Smooth muscle cell (in vitro differentiated cells): ENCODE results near the gene RGS19. TPM values are rescaled to one million over a fixed set of nuclear protein-coding genes. Genes with fewer than 3 reads are reported as not detected.

ENCODE experiments used
- DNase-seq: peaks from one replicate; lab custom pipeline; 2025; ENCODE audit not compliant: unreplicated experiment; lab: John Stamatoyannopoulos, UW
- H2AFZ ChIP-seq: fragments of 200-600 bp; sonication (generic); 2 replicates; pipeline ENCODE4 v1.6.0; 2016; ENCODE audit warnings: antibody characterized with exemption, low read depth, mild to moderate bottlenecking
- H3F3A ChIP-seq: fragments of 200-600 bp; sonication (generic); 2 replicates; pipeline ENCODE4 v1.6.0; 2017; ENCODE audit warnings: antibody characterized with exemption, low read depth
- H3K27ac ChIP-seq: fragments of 200-600 bp; sonication (generic); 2 replicates; pipeline ENCODE4 v1.5.1; 2016; ENCODE audit warnings: low read depth, mild to moderate bottlenecking
- H3K27me3 ChIP-seq: fragments of 200-600 bp; sonication (generic); 2 replicates; pipeline ENCODE4 v1.6.1; 2016; ENCODE audit warnings: low read depth, mild to moderate bottlenecking
- H3K36me3 ChIP-seq: fragments of 200-600 bp; sonication (generic); 2 replicates; pipeline ENCODE4 v1.5.1; 2016; ENCODE audit warnings: low read depth
- H3K4me1 ChIP-seq: fragments of 200-600 bp; sonication (generic); 2 replicates; pipeline ENCODE4 v1.5.1; 2016; ENCODE audit warnings: low read depth
- H3K4me2 ChIP-seq: fragments of 200-600 bp; sonication (generic); 2 replicates; pipeline ENCODE4 v1.6.0; 2016; ENCODE audit warnings: mild to moderate bottlenecking
- H3K4me3 ChIP-seq: fragments of 200-600 bp; sonication (generic); 2 replicates; pipeline ENCODE4 v1.5.1; 2016; ENCODE audit warnings: mild to moderate bottlenecking
- H3K79me2 ChIP-seq: fragments of 200-600 bp; sonication (generic); 2 replicates; pipeline ENCODE4 v1.6.0; 2016; ENCODE audit warnings: low read depth, mild to moderate bottlenecking
- H3K9ac ChIP-seq: fragments of 200-600 bp; sonication (generic); 2 replicates; pipeline ENCODE4 v1.6.0; 2016; ENCODE audit warnings: low read depth
- H3K9me3 ChIP-seq: fragments of 200-600 bp; sonication (generic); replicated peaks from 2 replicates; pipeline ENCODE4 v1.5.1; 2016; ENCODE audit warnings: low read depth
- H4K20me1 ChIP-seq: fragments of 200-600 bp; sonication (generic); 2 replicates; pipeline ENCODE4 v1.6.0; 2016; ENCODE audit warnings: low read depth
- WGBS: methylation state at CpG from one replicate; pipeline ENCODE4 v1.1.7; 2016; ENCODE audit warnings: low lambda C conversion rate; 5-methylcytosine and 5-hydroxymethylcytosine counted together
- polyA plus RNA-seq: library from polyadenylated mRNA; unstranded; fragments of >200 nt; fragmentation: Nextera tagmentation; extraction: Ambion mirVana; gene quantifications from 2 replicates; pipeline ENCODE4 v1.2.1, GENCODE V29; 2016
- total RNA-seq: library from RNA; depleted of rRNA; stranded (reverse); fragments of >200 nt; gene quantifications from 2 replicates; pipeline ENCODE4 v1.2.3, GENCODE V29; 2014
- TF ChIP-seq, protein P1 (sequence below): fragments of 200-600 bp; sonication (generic); IDR thresholded peaks from 2 replicates; pipeline ENCODE4 v1.5.1; 2017; ENCODE audit warnings: borderline replicate concordance, mild to moderate bottlenecking, antibody characterized with exemption; ENCODE audit not compliant: insufficient read depth, poor library complexity, severe bottlenecking

RGS19 gene
- total and polyA plus RNA-seq, 2 experiments from 2014 or later: 17.4 to 24.6 TPM

DNA sequence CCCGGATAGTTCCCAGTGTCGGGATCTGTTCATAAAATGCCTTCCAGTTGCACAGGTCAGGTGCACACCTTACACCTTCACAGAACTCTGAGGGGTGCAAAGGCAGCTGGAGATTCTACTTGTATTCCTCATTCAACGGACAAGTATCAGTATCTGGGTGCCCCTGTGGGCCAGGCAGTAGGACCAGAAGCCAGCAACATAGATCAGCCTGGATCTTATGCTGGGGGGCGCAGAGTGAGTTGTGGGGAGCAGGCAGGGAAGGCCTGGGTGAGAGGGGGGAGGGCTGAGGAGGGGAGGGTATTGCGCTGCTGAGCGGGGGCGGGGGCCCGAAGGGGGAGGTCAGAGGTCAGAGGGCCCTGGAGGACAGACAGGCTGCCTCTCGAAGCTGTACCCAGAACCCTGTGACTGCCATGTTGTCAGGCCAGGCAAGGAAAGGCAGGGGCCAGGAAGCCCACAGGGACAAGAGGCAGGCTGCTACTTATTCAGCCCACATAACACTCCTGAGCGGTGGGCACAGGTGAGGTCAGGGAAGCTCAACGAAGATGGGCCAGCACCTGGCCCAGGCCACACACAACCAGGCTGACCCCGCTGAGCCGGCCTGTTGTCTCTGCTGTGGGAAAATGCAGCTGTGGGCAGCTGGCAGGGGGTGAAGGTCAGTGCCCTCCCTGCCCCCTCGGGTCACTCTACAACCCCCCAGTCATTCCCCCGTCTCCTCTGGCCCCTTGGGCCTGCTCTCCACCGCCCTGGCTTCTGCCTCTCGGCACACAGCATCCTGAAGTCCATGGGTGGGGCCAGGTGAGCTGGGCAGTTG lies 1.7 kb upstream of the RGS19 start:
- Histone ChIP-seq H3K79me2 (no peaks in the 10 kb centered on the region), H4K20me1 (no peaks in the 10 kb centered on the region), H2AFZ (no peak overlapping the region), H3K9me3 (no peaks in the 10 kb centered on the region), H3K4me1 (peaks cover 18% of the 10 kb centered on the region), H3K9ac (no peak overlapping the region), H3K27ac (no peak overlapping the region), H3K4me2 (peak overlapping the region; percentile 89), H3K4me3 (peak overlapping the region; percentile 76), H3K36me3 (no peaks in the 10 kb centered on the region), H3F3A (peaks cover 14% of the 10 kb centered on the region), H3K27me3 (peaks cover 24% of the 10 kb centered on the region)
- TF ChIP-seq, protein P1, sequence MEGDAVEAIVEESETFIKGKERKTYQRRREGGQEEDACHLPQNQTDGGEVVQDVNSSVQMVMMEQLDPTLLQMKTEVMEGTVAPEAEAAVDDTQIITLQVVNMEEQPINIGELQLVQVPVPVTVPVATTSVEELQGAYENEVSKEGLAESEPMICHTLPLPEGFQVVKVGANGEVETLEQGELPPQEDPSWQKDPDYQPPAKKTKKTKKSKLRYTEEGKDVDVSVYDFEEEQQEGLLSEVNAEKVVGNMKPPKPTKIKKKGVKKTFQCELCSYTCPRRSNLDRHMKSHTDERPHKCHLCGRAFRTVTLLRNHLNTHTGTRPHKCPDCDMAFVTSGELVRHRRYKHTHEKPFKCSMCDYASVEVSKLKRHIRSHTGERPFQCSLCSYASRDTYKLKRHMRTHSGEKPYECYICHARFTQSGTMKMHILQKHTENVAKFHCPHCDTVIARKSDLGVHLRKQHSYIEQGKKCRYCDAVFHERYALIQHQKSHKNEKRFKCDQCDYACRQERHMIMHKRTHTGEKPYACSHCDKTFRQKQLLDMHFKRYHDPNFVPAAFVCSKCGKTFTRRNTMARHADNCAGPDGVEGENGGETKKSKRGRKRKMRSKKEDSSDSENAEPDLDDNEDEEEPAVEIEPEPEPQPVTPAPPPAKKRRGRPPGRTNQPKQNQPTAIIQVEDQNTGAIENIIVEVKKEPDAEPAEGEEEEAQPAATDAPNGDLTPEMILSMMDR: no peak
- no peak for DNase-seq
- 90% methylated on average over 13 of the region's 17 CpGs for WGBS

DNA sequence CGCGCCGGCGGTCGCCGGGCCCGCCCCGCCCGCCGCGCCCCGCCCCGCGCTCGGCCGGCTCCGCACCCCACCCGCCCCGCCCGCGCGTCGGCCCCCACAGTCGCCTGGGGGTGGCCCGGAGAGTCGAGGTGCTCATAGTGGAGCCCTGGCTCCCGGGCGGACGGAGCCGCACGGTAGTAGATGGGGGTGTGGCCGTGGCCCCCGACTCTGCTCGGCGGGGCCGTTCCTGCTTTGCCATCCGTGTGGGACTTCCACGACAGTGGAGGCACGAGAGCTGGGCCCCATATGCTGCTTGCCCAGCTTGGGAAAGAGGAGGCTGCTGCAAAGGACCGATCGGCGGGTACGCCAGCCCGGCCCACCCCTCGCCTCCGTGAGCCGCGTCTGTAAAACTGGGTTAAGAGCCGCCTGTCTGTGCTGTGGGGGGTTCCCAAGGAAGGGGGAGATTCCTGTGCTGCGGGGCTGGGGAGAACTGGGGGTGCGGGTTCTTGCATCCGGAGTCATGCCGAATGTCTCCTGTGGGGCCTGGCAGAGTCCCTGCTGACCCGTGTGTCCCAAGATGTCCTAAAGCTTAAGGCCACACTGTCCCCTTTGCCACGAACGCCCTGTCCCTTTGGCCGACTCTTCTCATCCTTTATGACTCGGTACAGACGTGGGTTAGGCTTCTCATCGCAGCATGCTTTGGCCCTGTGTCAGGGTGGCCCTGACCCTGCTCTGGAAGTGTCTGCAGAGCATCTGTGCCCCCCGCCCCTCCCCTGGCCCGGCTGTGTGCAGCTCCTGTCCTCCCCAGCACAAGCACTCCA lies 895 bp upstream of the RGS19 start, which contains the start of gene OPRL1:
Gene OPRL1 (plus strand): TSS at position 70 of the 800 bp plus-strand sequence. CDS start 12,639 bp downstream, outside the sequence.
- Histone ChIP-seq H2AFZ (no peak within 1 kb of the TSS), H3K36me3 (no peaks in the 10 kb centered on the region), H3F3A (peaks cover 14% of the 10 kb centered on the region), H3K9me3 (no peaks in the 10 kb centered on the region), H3K27ac (peak within 1 kb of the TSS; percentile 44), H3K27me3 (peaks cover 16% of the 10 kb centered on the region), H4K20me1 (no peaks in the 10 kb centered on the region), H3K79me2 (no peaks in the 10 kb centered on the region), H3K4me1 (peaks cover 18% of the 10 kb centered on the region), H3K4me3 (peak within 1 kb of the TSS; percentile 76), H3K4me2 (peak within 1 kb of the TSS; percentile 89), H3K9ac (peak within 1 kb of the TSS; percentile 60)
- DNase-seq: peak; percentile 59
- TF ChIP-seq, protein P1: no peak
- 10% methylated on average over 41 of the region's 62 CpGs for WGBS

DNA sequence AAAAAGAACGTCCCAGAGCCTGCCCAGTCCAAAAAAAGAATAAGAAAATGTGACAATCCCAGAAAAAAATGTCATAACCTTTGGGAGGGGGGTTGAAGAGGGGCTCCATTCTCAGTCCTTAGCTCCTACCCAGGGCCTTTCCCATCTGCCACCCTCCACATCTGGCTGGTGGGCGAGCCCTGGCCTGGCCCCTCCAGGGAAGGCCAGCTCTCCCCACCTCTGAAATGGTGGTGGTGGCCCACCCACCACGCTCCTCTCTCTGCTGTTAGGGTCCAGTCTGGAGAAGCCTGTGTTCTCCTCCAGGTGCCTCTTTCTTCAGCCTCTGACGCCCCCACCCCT lies 415 bp downstream of the RGS19 start:
- H3K27me3 ChIP-seq: peaks cover 3% of the 10 kb centered on the region
- TF ChIP-seq, protein P1: no peak

More for the DNA sequence above, 415 bp downstream of the RGS19 start:
- Histone ChIP-seq H3K4me3 (peak overlapping the region; percentile 76), H3K9me3 (no peaks in the 10 kb centered on the region), H3K9ac (peak overlapping the region; percentile 60), H2AFZ (no peak overlapping the region), H3K4me2 (peak overlapping the region; percentile 89), H3K27ac (no peak overlapping the region), H3K36me3 (no peaks in the 10 kb centered on the region), H3K4me1 (peaks cover 11% of the 10 kb centered on the region), H4K20me1 (no peaks in the 10 kb centered on the region), H3F3A (peaks cover 14% of the 10 kb centered on the region), H3K79me2 (no peaks in the 10 kb centered on the region)
- WGBS: 48% methylated on average over 4 of the region's 4 CpGs
- DNase-seq: no peak
